A549 (cell line): Measurements from ENCODE around the gene PHYKPL. TPM values are rescaled to one million over a fixed set of nuclear protein-coding genes. Genes with fewer than 3 reads are reported as not detected.
A peak's percentile ranks its signal among the peaks of the same experiment; 100 is the strongest.

ENCODE experiments used
- ATAC-seq, 2 experiments: fragments of 200-7000 bp in 1 of 2; fragments of >200 bp in 1 of 2; cut with Nextera tagmentation in 1 of 2; cut with Tn5 transposase in 1 of 2; 3 replicates each; pipeline versions ENCODE4 v1.8.0 to v1.9.1; 2018 to 2020; ENCODE audit warnings: mild to moderate bottlenecking in 1 of 2, moderate library complexity in 1 of 2
- CTCF ChIA-PET: fragments of 300-600 bp; sonication (Branson Sonifier 250); formaldehyde crosslinking; extraction: SDS; loops from one replicate; lab custom pipeline; 2021; ENCODE audit warnings: antibody characterized with exemption, inconsistent platforms; lab: Yijun Ruan, JAX
- POLR2A ChIA-PET: fragments of 350-600 bp; formaldehyde crosslinking; extraction: SDS; loops from one replicate; lab custom pipeline; 2021; ENCODE audit warnings: antibody characterized with exemption, inconsistent platforms; lab: Yijun Ruan, JAX
- DNase-seq, 2 experiments: peaks; one replicate each; pipeline versions ENCODE4 v3.0.0 to v3.0.0-alpha.2; 2011 to 2016; ENCODE audit warnings: low read depth in 1 of 2, low spot score in 1 of 2
- FAIRE-seq: peaks from 2 replicates; lab custom pipeline; 2011; peaks lifted over from hg19 to GRCh38; lab: Jason Lieb, UNC
- H3K27ac ChIP-seq, 2 experiments: fragments of >200 bp; sonication (Bioruptor Twin); formaldehyde crosslinking; 3 replicates each; pipeline ENCODE4 v1.5.1; 2016 to 2017
- H3K4me1 ChIP-seq: fragments of >200 bp; sonication (Bioruptor Twin); formaldehyde crosslinking; 3 replicates; pipeline ENCODE4 v1.6.1; 2016
- H3K4me2 ChIP-seq: fragments of >200 bp; sonication (Bioruptor Twin); formaldehyde crosslinking; 3 replicates; pipeline ENCODE4 v1.6.1; 2016
- H3K4me3 ChIP-seq: fragments of >200 bp; sonication (Bioruptor Twin); formaldehyde crosslinking; 3 replicates; pipeline ENCODE4 v1.5.1; 2016
- H3K9me3 ChIP-seq: fragments of >200 bp; sonication (Bioruptor Twin); formaldehyde crosslinking; 3 replicates; pipeline ENCODE4 v1.6.1; 2016
- CBX2 ChIP-seq: fragments of 200-600 bp; sonication (generic); IDR thresholded peaks from 2 replicates; pipeline ENCODE4 v1.6.1; 2016; ENCODE audit warnings: low read depth, mild to moderate bottlenecking, borderline replicate concordance
- CBX8 ChIP-seq: fragments of 200-600 bp; sonication (generic); IDR thresholded peaks from 2 replicates; pipeline ENCODE4 v1.6.1; 2016
- CHD4 ChIP-seq: fragments of 200-600 bp; sonication (generic); IDR thresholded peaks from 2 replicates; pipeline ENCODE4 v1.6.1; 2016; ENCODE audit warnings: antibody characterized with exemption, mild to moderate bottlenecking, borderline replicate concordance
- FOSL2 ChIP-seq, 2 experiments: fragments of 450-650 bp in 1 of 2; fragments of >200 bp in 1 of 2; sonication (Bioruptor Twin) in 1 of 2; formaldehyde crosslinking; IDR thresholded peaks; 2 replicates each; pipeline versions ENCODE4 v1.5.0 to v1.6.1; 2016 to 2020; ENCODE audit warnings: mild to moderate bottlenecking in 1 of 2, moderate library complexity in 1 of 2
- GATA3 ChIP-seq: IDR thresholded peaks from 2 replicates; pipeline ENCODE4 v1.6.1; 2012; ENCODE audit warnings: borderline replicate concordance
- HOXA7 ChIP-seq: fragments of 250-450 bp; sonication (Bioruptor Pico); IDR thresholded peaks from 2 replicates; pipeline ENCODE4 v1.5.0; 2020; ENCODE audit warnings: mild to moderate bottlenecking, moderate library complexity
- MAFK ChIP-seq: fragments of 450-650 bp; IDR thresholded peaks from 2 replicates; pipeline ENCODE4 v1.6.1; 2014; ENCODE audit not compliant: partially characterized antibody
- NR3C1 ChIP-seq: fragments of >200 bp; sonication (Bioruptor Twin); formaldehyde crosslinking; IDR thresholded peaks from 3 replicates; pipeline ENCODE4 v1.6.1; 2017
- PHF8 ChIP-seq: fragments of 200-600 bp; sonication (generic); IDR thresholded peaks from 2 replicates; pipeline ENCODE4 v1.6.1; 2016; ENCODE audit warnings: low read depth, mild to moderate bottlenecking, antibody characterized with exemption, moderate library complexity, borderline replicate concordance
- RCOR1 ChIP-seq: fragments of 150-350 bp; IDR thresholded peaks from 2 replicates; pipeline ENCODE4 v1.6.1; 2014; ENCODE audit warnings: antibody characterized with exemption, low read length, low read depth
- SREBF2 ChIP-seq: fragments of 450-650 bp; IDR thresholded peaks from 2 replicates; pipeline ENCODE4 v1.6.1; 2014; ENCODE audit warnings: mild to moderate bottlenecking, moderate library complexity
- TFCP2L1 ChIP-seq: fragments of 250-450 bp; sonication (Bioruptor Pico); IDR thresholded peaks from 2 replicates; pipeline ENCODE4 v1.5.0; 2021; ENCODE audit warnings: mild to moderate bottlenecking
- ZFP36 ChIP-seq: fragments of 450-650 bp; IDR thresholded peaks from 2 replicates; pipeline ENCODE4 v1.6.1; 2014; ENCODE audit warnings: borderline replicate concordance; ENCODE audit not compliant: partially characterized antibody
- ZNF302 ChIP-seq: fragments of 250-450 bp; sonication (Bioruptor Pico); IDR thresholded peaks from 2 replicates; pipeline ENCODE4 v1.9.0; 2021; ENCODE audit warnings: inconsistent platforms, mild to moderate bottlenecking, moderate library complexity
- ZSCAN20 ChIP-seq: fragments of 250-450 bp; sonication (Bioruptor Pico); IDR thresholded peaks from 2 replicates; pipeline ENCODE4 v1.8.0; 2022; ENCODE audit warnings: mild to moderate bottlenecking, moderate library complexity
- WGBS: methylation state at CpG from one replicate; pipeline ENCODE4 v1.1.6; 2017; ENCODE audit errors: missing lambda C conversion rate; 5-methylcytosine and 5-hydroxymethylcytosine counted together
- polyA plus RNA-seq, 4 experiments: library from polyadenylated mRNA; depleted of rRNA in 3 of 4; stranded (reverse); fragments of >200 nt; fragmentation: RNase III in 1 of 4; extraction: RNeasy Plus Mini Kit Qiagen cat#74134 plus additional on column Dnase treatment in 1 of 4; gene quantifications; 2 replicates in 3 of 4; 3 replicates in 1 of 4; pipeline ENCODE4 v1.2.3, GENCODE V29; 2011 to 2017
- TF ChIP-seq, protein P1 (sequence below): fragments of 200-600 bp; sonication (generic); IDR thresholded peaks from 2 replicates; pipeline ENCODE4 v1.6.1; 2016; ENCODE audit warnings: antibody characterized with exemption, mild to moderate bottlenecking, moderate library complexity
- TF ChIP-seq, protein P2 (sequence below): fragments of >200 bp; sonication (Bioruptor Twin); formaldehyde crosslinking; IDR thresholded peaks from 2 replicates; pipeline ENCODE4 v1.6.1; 2016
- TF ChIP-seq, protein P3 (sequence below): IDR thresholded peaks from 2 replicates; pipeline ENCODE4 v1.6.1; 2012; ENCODE audit warnings: low read depth, borderline replicate concordance
- TF ChIP-seq, protein P4 (sequence below): fragments of 250-450 bp; sonication (Bioruptor Pico); IDR thresholded peaks from 2 replicates; pipeline ENCODE4 v1.5.0; 2020; ENCODE audit warnings: low read depth, mild to moderate bottlenecking, moderate library complexity
- TF ChIP-seq, protein P5 (sequence below): IDR thresholded peaks from 2 replicates; pipeline ENCODE4 v1.6.1; 2012

PHYKPL gene
- polyA plus RNA-seq, 2 of the 4 experiments (the other 2 are of a cell fraction) = 13.0 to 21.9 TPM

DNA sequence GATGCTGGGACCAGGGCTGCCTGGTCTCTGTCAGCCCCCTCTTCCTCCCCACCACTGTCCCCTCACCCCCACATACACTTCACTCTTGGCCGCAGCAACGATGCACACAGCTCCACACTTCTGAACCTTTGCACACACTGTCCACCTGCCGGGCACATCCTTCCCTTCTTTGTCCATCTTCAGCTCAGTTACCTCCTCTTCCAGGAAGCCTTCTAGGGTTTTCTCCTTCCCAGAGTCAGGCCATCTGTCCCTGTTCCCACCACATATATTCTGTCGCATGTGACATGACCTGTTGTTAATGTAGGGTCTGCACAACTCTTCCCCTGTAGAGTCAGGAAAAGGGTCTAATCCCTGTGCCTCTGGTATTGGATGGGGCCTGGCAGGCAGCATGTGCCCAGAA lies 38.6 kb upstream of the PHYKPL start:
- H3K9me3 ChIP-seq = peaks cover 10% of the 10 kb centered on the region; the same call in 2 of the 3 replicates
- FAIRE-seq = no peak
- TF ChIP-seq ZFP36 (peak; percentile 61), HOXA7 (CRISPR knock-in tag) (no peak)
- TF ChIP-seq, all 56 proteins: peak for 1
- H3K27ac ChIP-seq = no peak overlapping the region
- H3K4me3 ChIP-seq = no peak overlapping the region
- ATAC-seq = no peak
- ChIA-PET CTCF (interaction anchor here (2.3 kb wide), 1 partner anchor 9 kb away, joined by 16 read pairs; no protein-coding TSS in a partner anchor), POLR2A (interaction anchor here (0.6 kb wide), 1 partner anchor 1156 kb away, joined by 3 read pairs; no protein-coding TSS in a partner anchor)
- WGBS = 47% methylated on average over 4 of the region's 4 CpGs
- DNase-seq = no peak
- no peak overlapping the region for H3K4me2 ChIP-seq
- H3K4me1 ChIP-seq = no peaks in the 10 kb centered on the region

DNA sequence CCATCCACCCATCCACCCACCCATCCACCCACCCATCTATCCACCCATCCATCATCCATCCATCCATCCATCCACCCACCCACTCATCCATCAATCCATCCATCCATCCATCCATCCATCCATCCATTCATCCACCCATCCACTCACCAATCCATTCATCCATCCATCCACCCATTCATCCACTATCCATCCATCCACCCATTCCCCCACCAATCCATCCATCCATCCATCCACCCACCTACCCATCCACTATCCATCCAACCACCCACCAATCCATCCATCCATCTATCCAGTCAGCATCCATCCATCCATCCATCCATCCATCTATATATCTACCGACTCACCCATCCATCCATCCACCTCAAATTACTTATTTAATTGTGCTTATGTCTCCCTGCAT lies 36.9 kb upstream of the PHYKPL start:
- ATAC-seq = no peak
- 0% methylated on average over 1 of the region's 1 CpG for WGBS
- POLR2A ChIA-PET = interaction anchor here (0.9 kb wide), 1 partner anchor 10 kb away, joined by 5 read pairs; no protein-coding TSS in a partner anchor

DNA sequence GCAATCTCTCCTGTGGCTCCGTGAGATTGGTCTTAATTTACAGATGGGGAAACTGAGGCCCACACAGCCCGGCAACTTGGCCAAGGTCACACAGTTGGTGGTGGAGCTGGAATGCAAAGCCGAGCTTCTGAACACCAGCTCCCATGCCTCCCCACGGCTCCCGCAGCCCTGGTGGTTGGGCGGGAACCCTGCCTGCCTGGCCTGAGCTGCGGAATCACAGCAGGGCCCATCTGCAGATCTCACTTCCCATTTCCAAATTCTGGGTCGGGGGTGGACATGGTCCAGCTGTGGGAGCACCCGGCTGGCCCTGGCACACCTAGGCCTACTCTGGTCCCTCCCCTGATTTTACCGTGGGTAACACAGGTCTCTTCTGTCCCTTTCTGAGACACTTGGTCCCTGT lies 35.3 kb upstream of the PHYKPL start:
- POLR2A ChIA-PET = no interaction called here
- Histone ChIP-seq H3K9me3 (no peaks in the 10 kb centered on the region), H3K4me3 (no peak overlapping the region), H3K4me1 (no peaks in the 10 kb centered on the region), H3K27ac (no peak overlapping the region), H3K4me2 (no peak overlapping the region)
- CTCF ChIA-PET = no interaction called here
- DNase-seq (no peak), ATAC-seq (no peak), FAIRE-seq (no peak)
- TF ChIP-seq, protein P1, sequence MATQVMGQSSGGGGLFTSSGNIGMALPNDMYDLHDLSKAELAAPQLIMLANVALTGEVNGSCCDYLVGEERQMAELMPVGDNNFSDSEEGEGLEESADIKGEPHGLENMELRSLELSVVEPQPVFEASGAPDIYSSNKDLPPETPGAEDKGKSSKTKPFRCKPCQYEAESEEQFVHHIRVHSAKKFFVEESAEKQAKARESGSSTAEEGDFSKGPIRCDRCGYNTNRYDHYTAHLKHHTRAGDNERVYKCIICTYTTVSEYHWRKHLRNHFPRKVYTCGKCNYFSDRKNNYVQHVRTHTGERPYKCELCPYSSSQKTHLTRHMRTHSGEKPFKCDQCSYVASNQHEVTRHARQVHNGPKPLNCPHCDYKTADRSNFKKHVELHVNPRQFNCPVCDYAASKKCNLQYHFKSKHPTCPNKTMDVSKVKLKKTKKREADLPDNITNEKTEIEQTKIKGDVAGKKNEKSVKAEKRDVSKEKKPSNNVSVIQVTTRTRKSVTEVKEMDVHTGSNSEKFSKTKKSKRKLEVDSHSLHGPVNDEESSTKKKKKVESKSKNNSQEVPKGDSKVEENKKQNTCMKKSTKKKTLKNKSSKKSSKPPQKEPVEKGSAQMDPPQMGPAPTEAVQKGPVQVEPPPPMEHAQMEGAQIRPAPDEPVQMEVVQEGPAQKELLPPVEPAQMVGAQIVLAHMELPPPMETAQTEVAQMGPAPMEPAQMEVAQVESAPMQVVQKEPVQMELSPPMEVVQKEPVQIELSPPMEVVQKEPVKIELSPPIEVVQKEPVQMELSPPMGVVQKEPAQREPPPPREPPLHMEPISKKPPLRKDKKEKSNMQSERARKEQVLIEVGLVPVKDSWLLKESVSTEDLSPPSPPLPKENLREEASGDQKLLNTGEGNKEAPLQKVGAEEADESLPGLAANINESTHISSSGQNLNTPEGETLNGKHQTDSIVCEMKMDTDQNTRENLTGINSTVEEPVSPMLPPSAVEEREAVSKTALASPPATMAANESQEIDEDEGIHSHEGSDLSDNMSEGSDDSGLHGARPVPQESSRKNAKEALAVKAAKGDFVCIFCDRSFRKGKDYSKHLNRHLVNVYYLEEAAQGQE = no peak
- TF ChIP-seq SREBF2 (no peak), NR3C1 (no peak), ZNF302 (no peak), ZFP36 (no peak)
- TF ChIP-seq, protein P2, sequence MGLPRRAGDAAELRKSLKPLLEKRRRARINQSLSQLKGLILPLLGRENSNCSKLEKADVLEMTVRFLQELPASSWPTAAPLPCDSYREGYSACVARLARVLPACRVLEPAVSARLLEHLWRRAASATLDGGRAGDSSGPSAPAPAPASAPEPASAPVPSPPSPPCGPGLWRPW = no peak
- 39% methylated on average over 7 of the region's 10 CpGs for WGBS

More for the DNA sequence above, 36.9 kb upstream of the PHYKPL start:
- H3K4me2 ChIP-seq = no peak overlapping the region
- DNase-seq = no peak
- FAIRE-seq = no peak
- CTCF ChIA-PET = no interaction called here
- H3K4me3 ChIP-seq = no peak overlapping the region
- TF ChIP-seq RCOR1 = no peak
- no peak for TF ChIP-seq ZNF302
- TF ChIP-seq PHF8 = no peak
- no peak for TF ChIP-seq FOSL2 (IDR thresholded peaks at IDR 0.05)
- TF ChIP-seq FOSL2 (CRISPR knock-in tag; IDR thresholded peaks at IDR 0.05) = no peak
- TF ChIP-seq CBX8 = no peak
- no peak for TF ChIP-seq ZSCAN20 (CRISPR knock-in tag)
- no peak for TF ChIP-seq CHD4
- no peak for TF ChIP-seq TFCP2L1 (CRISPR knock-in tag)
- TF ChIP-seq, protein P3, sequence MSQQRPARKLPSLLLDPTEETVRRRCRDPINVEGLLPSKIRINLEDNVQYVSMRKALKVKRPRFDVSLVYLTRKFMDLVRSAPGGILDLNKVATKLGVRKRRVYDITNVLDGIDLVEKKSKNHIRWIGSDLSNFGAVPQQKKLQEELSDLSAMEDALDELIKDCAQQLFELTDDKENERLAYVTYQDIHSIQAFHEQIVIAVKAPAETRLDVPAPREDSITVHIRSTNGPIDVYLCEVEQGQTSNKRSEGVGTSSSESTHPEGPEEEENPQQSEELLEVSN = no peak
- TF ChIP-seq GATA3 = no peak
- TF ChIP-seq, protein P2 = no peak
- TF ChIP-seq, protein P1 = no peak
- TF ChIP-seq, protein P4, sequence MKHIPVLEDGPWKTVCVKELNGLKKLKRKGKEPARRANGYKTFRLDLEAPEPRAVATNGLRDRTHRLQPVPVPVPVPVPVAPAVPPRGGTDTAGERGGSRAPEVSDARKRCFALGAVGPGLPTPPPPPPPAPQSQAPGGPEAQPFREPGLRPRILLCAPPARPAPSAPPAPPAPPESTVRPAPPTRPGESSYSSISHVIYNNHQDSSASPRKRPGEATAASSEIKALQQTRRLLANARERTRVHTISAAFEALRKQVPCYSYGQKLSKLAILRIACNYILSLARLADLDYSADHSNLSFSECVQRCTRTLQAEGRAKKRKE (CRISPR knock-in tag) = no peak
- TF ChIP-seq CBX2 = no peak
- TF ChIP-seq MAFK = no peak
- TF ChIP-seq, protein P5, sequence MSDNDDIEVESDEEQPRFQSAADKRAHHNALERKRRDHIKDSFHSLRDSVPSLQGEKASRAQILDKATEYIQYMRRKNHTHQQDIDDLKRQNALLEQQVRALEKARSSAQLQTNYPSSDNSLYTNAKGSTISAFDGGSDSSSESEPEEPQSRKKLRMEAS = no peak
- H3K27ac ChIP-seq = no peak overlapping the region
- no peaks in the 10 kb centered on the region for H3K9me3 ChIP-seq
- no peaks in the 10 kb centered on the region for H3K4me1 ChIP-seq
